ENCODE results near the gene CCDC159. TPM values are rescaled to one million over a fixed set of nuclear protein-coding genes. Genes with fewer than 3 reads are reported as not detected.

The CCDC159 gene
- total RNA-seq (10 to 100 TPM in 4 of 5 donors, 1 to 10 TPM in 1; 2.9 to 91.2 (median 20.3) TPM), polyA plus RNA-seq (10 to 100 TPM; 40.5 to 96.3 (median 70.0) TPM)
- long read RNA-seq, donor 1: 0 reads
- long read RNA-seq, donor 2, partial matches to known transcripts: 0 of 1 reads
- long read RNA-seq, donor 2, other reads (novel, unspliced or antisense): 0 of 1 reads
- long read RNA-seq, donor 3, partial matches to known transcripts: 0 of 1 reads
- long read RNA-seq, donor 3, other reads (novel, unspliced or antisense): 0 of 1 reads
- long read RNA-seq, donor 4: 0 reads
- long read RNA-seq, donor 5, partial matches to known transcripts: 0 of 1 reads
- long read RNA-seq, donor 5, other reads (novel, unspliced or antisense): 0 of 1 reads
- long read RNA-seq, donor 6, partial matches to known transcripts: 24 of 31 reads
- long read RNA-seq, donor 6, other reads (novel, unspliced or antisense): 0 of 31 reads
- long read RNA-seq, donor 7, partial matches to known transcripts: 0 of 1 reads
- long read RNA-seq, donor 7, other reads (novel, unspliced or antisense): 0 of 1 reads
- long read RNA-seq, donor 8, partial matches to known transcripts: 0 of 1 reads
- long read RNA-seq, donor 8, other reads (novel, unspliced or antisense): 0 of 1 reads
- long read RNA-seq, donor 9, partial matches to known transcripts: 0 of 2 reads
- long read RNA-seq, donor 9, other reads (novel, unspliced or antisense): 0 of 2 reads
- long read RNA-seq, donor 10, partial matches to known transcripts: 18 of 44 reads
- long read RNA-seq, donor 10, other reads (novel, unspliced or antisense): 26 of 44 reads

- Histone ChIP-seq H3K9me3 (peaks cover 0 to 8% (median 0%) of the 10 kb centered on the region in 4 donors), H3K27me3 (no peaks in the 10 kb centered on the region), H3K36me3 (peaks cover 0 to 23% (median 11%) of the 10 kb centered on the region in 4 donors), H3K27ac (peak within 1 kb of the TSS; percentile 79 to 91 (median 88)), H3K4me1 (peaks cover 30 to 46% (median 40%) of the 10 kb centered on the region in 4 donors), H3K4me3 (peak within 1 kb of the TSS; percentile 59 to 69 (median 64))
- DNase-seq: peak; percentile 99
- peak in 1 of 7 experiments; percentile 12 for TF ChIP-seq CTCF (IDR thresholded peaks at IDR 0.05)
- TF ChIP-seq POLR2AphosphoS5 (IDR thresholded peaks at IDR 0.05): peak; percentile 90 to 93 (median 91)
- TF ChIP-seq POLR2A (IDR thresholded peaks at IDR 0.05): peak in 1 of 4 donors; percentile 24
- TF ChIP-seq EP300 (IDR thresholded peaks at IDR 0.05): peak; percentile 23
- WGBS, 5 donors: 0 to 1% (median 0%) methylated on average over 35 to 50 of the region's 50 CpGs
- intact Hi-C loops (cut with DNase I; ENCODE audit: low total_unique reads): no loop called here
These were observed at the start of gene CCDC159, which contains the start of gene TMEM205 for GRCh38 chr19:11346104-11346940. Gene CCDC159, plus strand, starts transcription at chr19:11346519. Its CDS starts 88 bp downstream, at chr19:11346607. Gene TMEM205, minus strand, starts transcription at chr19:11346268. Its CDS starts 649 bp downstream, at chr19:11345619.

- Histone ChIP-seq H3K4me1 (peaks cover 0 to 19% (median 0%) of the 10 kb centered on the region in 4 donors), H3K27me3 (no peaks in the 10 kb centered on the region), H3K27ac (no peak overlapping the region), H3K36me3 (no peaks in the 10 kb centered on the region), H3K4me3 (no peak overlapping the region), H3K9me3 (no peaks in the 10 kb centered on the region)
- DNase-seq: no peak
- TF ChIP-seq POLR2A (IDR thresholded peaks at IDR 0.05): no peak
- intact Hi-C loops (cut with DNase I; ENCODE audit: low total_unique reads): loop anchor here (10.0 kb wide), 1 partner anchor 145 kb away; no protein-coding TSS in a partner anchor
- 78 to 88% (median 82%) methylated on average over 8 of the region's 8 CpGs for whole genome bisulfite sequencing, 5 donors
These were observed 46.1 kb upstream of the CCDC159 start for GRCh38 chr19:11299946-11300810.

GRCh38 chr19:11300811-11301120, 45.6 kb upstream of the CCDC159 start:
- Histone ChIP-seq H3K27me3 (no peaks in the 10 kb centered on the region), H3K27ac (no peak overlapping the region), H3K4me1 (peaks cover 0 to 14% (median 0%) of the 10 kb centered on the region in 4 donors), H3K4me3 (no peak overlapping the region), H3K36me3 (no peaks in the 10 kb centered on the region), H3K9me3 (no peaks in the 10 kb centered on the region)
- WGBS, 5 donors: 87 to 92% (median 90%) methylated on average over 11 of the region's 11 CpGs
- DNase-seq: no peak
- intact Hi-C loops (cut with DNase I; ENCODE audit: low total_unique reads): no loop called here
- TF ChIP-seq POLR2AphosphoS5 (IDR thresholded peaks at IDR 0.05): no peak
- no peak for TF ChIP-seq CTCF (IDR thresholded peaks at IDR 0.05)
- TF ChIP-seq EP300 (IDR thresholded peaks at IDR 0.05): no peak
- no peak for TF ChIP-seq POLR2A (IDR thresholded peaks at IDR 0.05)

GRCh38 chr19:11304936-11305335, 41.4 kb upstream of the CCDC159 start:
- no peaks in the 10 kb centered on the region for H3K4me1 ChIP-seq
- TF ChIP-seq POLR2A (IDR thresholded peaks at IDR 0.05) (no peak), CTCF (IDR thresholded peaks at IDR 0.05) (no peak)
- no peak overlapping the region for H3K27ac ChIP-seq
- no peaks in the 10 kb centered on the region for H3K9me3 ChIP-seq
- no peak overlapping the region for H3K4me3 ChIP-seq
- no peak for DNase-seq
- no peaks in the 10 kb centered on the region for H3K27me3 ChIP-seq
- H3K36me3 ChIP-seq: no peaks in the 10 kb centered on the region
- intact Hi-C loops (cut with DNase I; ENCODE audit: low total_unique reads): no loop called here
- WGBS, 5 donors: 76 to 94% (median 91%) methylated on average over 5 of the region's 5 CpGs
